HCEC 1CT (cell line): ENCODE results near the gene HOXD8.

Experiments used
- DNase-seq: peaks from one replicate; pipeline ENCODE4 v3.0.0-alpha.2; 2017

HOXD8 gene

DNA sequence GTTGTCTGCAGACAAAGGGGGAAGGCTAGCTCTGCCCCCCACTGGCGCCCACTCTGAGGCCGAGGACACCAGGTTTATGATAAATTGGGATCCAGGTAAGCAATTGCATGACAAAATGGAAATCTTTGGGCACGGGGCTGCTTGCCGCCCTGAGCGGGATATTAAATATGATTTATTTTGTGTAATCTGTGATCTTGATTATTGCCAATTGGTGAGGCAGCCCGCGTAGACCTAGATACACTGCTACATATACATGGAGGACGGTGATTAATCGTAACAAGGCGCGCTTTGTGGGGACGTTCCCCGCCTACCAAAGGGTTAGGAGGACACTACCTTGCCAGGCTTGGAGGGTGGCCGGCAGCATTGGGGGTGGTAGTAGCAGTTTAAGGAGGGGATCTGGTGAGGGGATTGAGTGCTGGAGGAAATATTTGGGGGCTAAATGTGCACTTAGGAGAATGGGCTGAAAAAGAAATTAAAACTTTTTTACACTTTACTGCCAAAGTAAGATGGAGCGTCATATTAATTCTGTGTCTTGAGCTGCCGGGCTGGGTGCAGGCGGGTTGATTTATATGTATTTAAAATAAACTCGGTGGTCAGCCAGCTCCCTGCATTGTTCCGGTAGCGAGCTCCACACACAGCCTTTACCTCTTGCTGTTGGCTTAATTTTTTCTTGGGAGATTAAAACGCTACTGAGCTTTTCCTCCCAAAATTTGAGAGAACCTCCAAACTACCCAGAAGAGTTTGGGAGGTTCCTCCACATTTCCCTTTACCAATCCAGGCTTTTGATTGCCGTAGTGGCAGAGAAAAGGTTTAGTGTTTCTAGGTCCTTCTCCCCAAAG, 31.7 kb downstream of the HOXD8 start:
- DNase-seq = no peak

GRCh38 chr2:176161825-176162626, 32.5 kb downstream of the HOXD8 start:
- DNase-seq = peak; percentile 54

GRCh38 chr2:176162911-176163671, 33.6 kb downstream of the HOXD8 start:
- no peak for DNase-seq

DNA sequence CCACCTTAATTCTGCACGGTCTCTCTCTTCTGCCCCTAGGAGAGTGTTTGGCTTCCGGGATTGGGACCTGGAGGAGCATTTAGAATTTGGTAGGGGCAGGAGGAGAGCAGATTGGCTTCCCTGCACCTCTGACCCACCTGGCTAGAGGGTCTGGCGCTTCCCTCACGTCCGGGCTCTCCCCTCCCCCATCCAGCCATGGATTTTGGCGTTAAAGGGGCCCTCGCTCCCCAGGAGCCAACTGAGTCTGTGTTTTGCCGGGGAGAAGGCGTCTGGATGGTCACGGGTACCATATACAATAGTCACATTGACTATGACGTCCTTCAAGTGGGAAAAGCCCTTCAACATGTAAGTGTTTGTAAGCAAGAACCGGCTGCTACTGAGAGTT, 34.2 kb downstream of the HOXD8 start:
- no peak for DNase-seq

- DNase-seq = no peak
These were observed 34.7 kb downstream of the HOXD8 start for GRCh38 chr2:176164201-176164600.

GRCh38 chr2:176164611-176165369, 35.3 kb downstream of the HOXD8 start:
- DNase-seq = no peak

- DNase-seq = no peak
These were observed 36.0 kb downstream of the HOXD8 start for GRCh38 chr2:176165370-176166050.

- DNase-seq = no peak
These were observed 36.8 kb downstream of the HOXD8 start for GRCh38 chr2:176166272-176166671.

GRCh38 chr2:176167398-176167797, 37.9 kb downstream of the HOXD8 start:
- DNase-seq = peak; percentile 17

DNA sequence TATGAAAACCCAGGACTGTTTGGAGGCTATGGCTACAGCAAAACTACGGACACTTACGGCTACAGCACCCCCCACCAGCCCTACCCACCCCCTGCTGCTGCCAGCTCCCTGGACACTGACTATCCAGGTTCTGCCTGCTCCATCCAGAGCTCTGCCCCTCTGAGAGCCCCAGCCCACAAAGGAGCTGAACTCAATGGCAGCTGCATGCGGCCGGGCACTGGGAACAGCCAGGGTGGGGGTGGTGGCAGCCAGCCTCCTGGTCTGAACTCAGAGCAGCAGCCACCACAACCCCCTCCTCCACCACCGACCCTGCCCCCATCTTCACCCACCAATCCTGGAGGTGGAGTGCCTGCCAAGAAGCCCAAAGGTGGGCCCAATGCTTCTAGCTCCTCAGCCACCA, 39.7 kb downstream of the HOXD8 start:
- no peak for DNase-seq

GRCh38 chr2:176169711-176170110, 40.2 kb downstream of the HOXD8 start:
- DNase-seq = no peak

DNA sequence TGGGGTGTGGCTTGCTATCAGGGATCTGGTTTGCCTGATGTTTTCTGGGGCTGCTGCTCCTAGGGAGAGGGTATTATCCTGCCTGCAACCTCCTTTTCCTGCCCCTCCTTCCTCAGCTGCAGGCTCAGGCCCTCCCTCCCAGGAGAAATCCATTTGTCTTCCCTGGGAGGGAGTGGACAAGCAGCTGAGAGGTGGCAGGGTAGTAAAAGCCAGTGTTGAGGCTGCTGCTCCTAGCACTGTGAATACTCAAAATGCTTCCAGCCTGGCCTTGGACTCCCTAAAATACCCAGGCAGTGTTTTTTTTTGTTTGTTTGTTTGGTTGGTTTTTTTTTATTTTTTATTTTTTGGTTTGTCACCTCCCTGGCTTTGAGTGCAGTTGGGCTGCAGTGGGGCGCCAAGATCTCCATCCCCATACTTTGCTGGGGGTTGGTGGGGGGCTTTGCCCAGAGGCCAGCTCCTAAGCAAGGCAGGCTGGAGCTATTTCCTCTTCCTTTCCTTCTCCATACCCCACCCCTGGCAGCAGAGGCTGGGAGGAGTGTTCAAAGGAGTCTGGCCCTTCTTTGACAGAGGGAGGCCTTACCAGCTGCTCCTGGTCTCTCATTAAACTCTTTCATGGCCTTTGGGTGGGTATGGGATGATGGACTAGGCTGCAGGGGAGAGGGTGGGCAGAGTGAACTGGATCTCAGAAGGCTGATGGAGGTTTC, 41.2 kb downstream of the HOXD8 start:
- DNase-seq = no peak

DNA sequence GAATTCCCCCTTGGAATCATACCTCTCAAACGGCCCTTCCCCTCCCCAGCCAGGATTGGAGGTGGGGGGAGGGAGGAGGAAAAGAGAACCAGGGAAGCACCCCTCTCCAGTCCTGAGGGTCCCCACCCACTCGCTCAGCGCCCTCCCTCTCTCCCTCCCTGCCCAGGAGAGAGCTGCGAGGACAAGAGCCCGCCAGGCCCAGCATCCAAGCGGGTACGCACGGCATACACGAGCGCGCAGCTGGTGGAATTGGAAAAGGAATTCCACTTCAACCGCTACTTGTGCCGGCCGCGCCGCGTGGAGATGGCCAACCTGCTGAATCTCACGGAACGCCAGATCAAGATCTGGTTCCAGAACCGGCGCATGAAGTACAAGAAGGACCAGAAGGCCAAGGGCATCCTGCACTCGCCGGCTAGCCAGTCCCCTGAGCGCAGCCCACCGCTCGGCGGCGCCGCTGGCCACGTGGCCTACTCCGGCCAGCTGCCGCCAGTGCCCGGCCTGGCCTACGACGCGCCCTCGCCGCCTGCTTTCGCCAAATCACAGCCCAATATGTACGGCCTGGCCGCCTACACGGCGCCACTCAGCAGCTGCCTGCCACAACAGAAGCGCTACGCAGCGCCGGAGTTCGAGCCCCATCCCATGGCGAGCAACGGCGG, 42.0 kb downstream of the HOXD8 start:
- no peak for DNase-seq

DNA sequence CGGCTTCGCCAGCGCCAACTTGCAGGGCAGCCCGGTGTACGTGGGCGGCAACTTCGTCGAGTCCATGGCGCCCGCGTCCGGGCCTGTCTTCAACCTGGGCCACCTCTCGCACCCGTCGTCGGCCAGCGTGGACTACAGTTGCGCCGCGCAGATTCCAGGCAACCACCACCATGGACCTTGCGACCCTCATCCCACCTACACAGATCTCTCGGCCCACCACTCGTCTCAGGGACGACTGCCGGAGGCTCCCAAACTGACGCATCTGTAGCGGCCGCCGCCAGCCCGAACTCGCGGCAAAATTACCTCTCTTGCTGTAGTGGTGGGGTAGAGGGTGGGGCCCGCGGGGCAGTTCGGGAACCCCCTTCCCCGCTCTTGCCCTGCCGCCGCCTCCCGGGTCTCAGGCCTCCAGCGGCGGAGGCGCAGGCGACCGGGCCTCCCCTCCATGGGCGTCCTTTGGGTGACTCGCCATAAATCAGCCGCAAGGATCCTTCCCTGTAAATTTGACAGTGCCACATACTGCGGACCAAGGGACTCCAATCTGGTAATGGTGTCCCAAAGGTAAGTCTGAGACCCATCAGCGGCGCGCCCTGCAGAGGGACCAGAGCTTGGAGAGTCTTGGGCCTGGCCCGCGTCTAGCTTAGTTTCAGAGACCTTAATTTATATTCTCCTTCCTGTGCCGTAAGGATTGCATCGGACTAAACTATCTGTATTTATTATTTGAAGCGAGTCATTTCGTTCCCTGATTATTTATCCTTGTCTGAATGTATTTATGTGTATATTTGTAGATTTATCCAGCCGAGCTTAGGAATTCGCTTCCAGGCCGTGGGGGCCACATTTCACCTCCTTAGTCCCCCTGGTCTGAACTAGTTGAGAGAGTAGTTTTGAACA, 42.7 kb downstream of the HOXD8 start:
- DNase-seq = no peak

- DNase-seq = no peak
These were observed 43.5 kb downstream of the HOXD8 start for GRCh38 chr2:176172895-176173566.

DNA sequence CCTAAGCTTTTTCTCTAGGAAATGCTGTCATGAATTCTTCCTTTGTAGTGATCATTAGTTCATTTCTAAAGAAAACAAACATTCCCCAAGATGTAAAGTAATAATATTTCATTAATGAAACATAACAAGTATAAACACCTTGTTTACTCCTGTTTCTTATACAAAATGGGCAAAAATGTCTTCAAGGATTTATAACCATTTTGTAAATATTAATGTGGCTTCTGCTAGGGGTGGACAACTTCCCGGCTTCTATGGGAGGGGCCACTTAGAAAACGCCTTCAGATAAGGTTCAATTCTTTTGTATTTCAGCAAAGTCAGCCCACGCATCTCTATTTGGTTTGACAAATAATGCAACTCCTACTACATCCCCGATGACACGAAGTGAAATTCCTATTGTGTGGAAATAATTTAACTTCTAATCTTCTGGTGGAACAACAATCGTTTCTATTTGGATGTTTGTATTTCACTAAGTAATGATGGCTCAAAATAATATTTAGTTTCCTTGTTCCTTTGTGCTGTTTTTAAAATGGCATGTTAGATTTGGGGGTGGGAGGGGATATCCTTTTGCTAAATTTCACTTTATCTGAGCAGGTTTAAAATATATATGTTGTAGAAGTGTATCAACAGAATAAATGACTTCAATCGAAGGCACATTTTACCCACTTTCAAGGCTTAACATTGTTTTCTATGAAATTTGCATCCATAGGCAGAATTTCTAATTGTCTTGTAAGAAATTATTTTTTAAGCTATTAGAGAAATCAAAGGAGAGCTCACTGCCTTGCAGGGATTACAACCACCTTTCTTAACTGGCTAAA, 44.3 kb downstream of the HOXD8 start:
- DNase-seq = no peak

DNA sequence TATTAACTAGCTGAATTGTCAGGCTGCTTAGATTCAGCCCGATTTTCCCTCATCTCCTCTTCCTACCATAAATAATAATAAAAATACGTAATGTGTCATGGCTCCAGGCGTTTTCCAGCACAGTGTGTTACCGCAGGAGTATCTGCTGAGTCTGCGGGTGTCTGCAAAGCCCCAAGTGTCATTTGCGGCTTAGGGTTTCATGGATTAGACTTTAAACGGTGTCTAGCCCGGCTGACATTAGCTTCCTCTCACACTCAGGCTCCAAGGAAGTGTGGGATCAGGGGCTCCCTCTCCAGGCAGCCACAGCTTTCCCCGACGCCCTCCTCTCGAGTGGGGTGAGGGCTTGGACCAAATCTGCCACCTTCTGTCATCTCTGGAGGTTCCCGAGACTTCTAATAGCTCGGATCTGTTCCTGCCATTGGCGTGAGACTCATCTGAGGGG, 44.9 kb downstream of the HOXD8 start:
- no peak for DNase-seq
